HepG2 (cell line): Measurements from ENCODE around the gene IL3RA. TPM values are rescaled to one million over a fixed set of nuclear protein-coding genes. Genes with fewer than 3 reads are reported as not detected.

Source experiments
- ATAC-seq: fragments of 200-7000 bp; cut with Tn5 transposase; 3 replicates; pipeline ENCODE4 v1.9.1; 2020; ENCODE audit warnings: mild to moderate bottlenecking, moderate library complexity
- BruUV-seq: library from RNA; stranded (reverse); fragments of 400-500 nt; replicated peaks from 2 replicates; lab custom pipeline; 2021; lab: Mats Ljungman, UMichigan
- CTCF ChIA-PET: fragments of 300-600 bp; formaldehyde crosslinking; extraction: SDS; loops from one replicate; lab custom pipeline; 2021; ENCODE audit warnings: low total read pairs, inconsistent platforms, low intra/inter-chr PET ratio; lab: Yijun Ruan, JAX
- POLR2A ChIA-PET: fragments of 350-600 bp; sonication (Branson Sonifier 250); formaldehyde crosslinking; loops from one replicate; lab custom pipeline; 2020; ENCODE audit warnings: antibody characterized with exemption, inconsistent platforms; lab: Yijun Ruan, JAX
- DNase-seq: peaks from one replicate; pipeline ENCODE4 v3.0.0-alpha.2; 2015; ENCODE audit warnings: low spot score
- FAIRE-seq: peaks from 3 replicates; lab custom pipeline; 2011; peaks lifted over from hg19 to GRCh38; lab: Jason Lieb, UNC
- H2AFZ ChIP-seq: one replicate; pipeline ENCODE4 v1.6.1; 2011; ENCODE audit warnings: low read length, inconsistent platforms
- H3K27ac ChIP-seq: fragments of 300-600 bp; 3 replicates; pipeline ENCODE4 v1.8.0; 2011; ENCODE audit warnings: mixed run types, mild to moderate bottlenecking, mixed read lengths, low read length, inconsistent platforms; ENCODE audit not compliant: insufficient read depth; ENCODE audit errors: extremely low read length
- H3K27me3 ChIP-seq, 2 experiments: fragments of 200-600 bp in 1 of 2; 2 replicates in 1 of 2; 3 replicates in 1 of 2; pipeline versions ENCODE4 v1.6.0 to v1.8.0; 2011; ENCODE audit warnings: low read length in 2 of 2, mild to moderate bottlenecking in 2 of 2, moderate library complexity in 2 of 2, inconsistent platforms in 1 of 2; ENCODE audit not compliant: insufficient read depth in 2 of 2, control insufficient read depth in 1 of 2
- H3K36me3 ChIP-seq, 2 experiments: fragments of 200-600 bp in 1 of 2; replicated peaks in 1 of 2; 2 replicates in 1 of 2; 3 replicates in 1 of 2; pipeline versions ENCODE4 v1.5.1 to v1.8.0; 2011; ENCODE audit warnings: low read length in 2 of 2, inconsistent platforms in 1 of 2; ENCODE audit not compliant: insufficient read depth in 2 of 2, control insufficient read depth in 1 of 2
- H3K4me1 ChIP-seq: 2 replicates; pipeline ENCODE4 v1.5.1; 2012; ENCODE audit warnings: low read length, inconsistent platforms; ENCODE audit not compliant: insufficient read depth
- H3K4me2 ChIP-seq: 2 replicates; pipeline ENCODE4 v1.6.0; 2011; ENCODE audit warnings: low read depth, low read length, inconsistent platforms
- H3K4me3 ChIP-seq, 3 experiments: fragments of 200-600 bp in 1 of 3; sonication (generic), shearing (Covaris generic) in 1 of 3; replicated peaks in 1 of 3; 2 replicates each; pipeline ENCODE4 v1.5.1; 2011 to 2016; ENCODE audit warnings: low read length in 3 of 3, inconsistent platforms in 2 of 3, low read depth in 2 of 3, mild to moderate bottlenecking in 2 of 3, control low read depth in 1 of 3, mixed read lengths in 1 of 3; ENCODE audit not compliant: insufficient read depth in 1 of 3
- H3K79me2 ChIP-seq: one replicate; pipeline ENCODE4 v1.6.1; 2011; ENCODE audit warnings: low read length, inconsistent platforms; ENCODE audit not compliant: insufficient read depth
- H3K9ac ChIP-seq: 2 replicates; pipeline ENCODE4 v1.6.0; 2011; ENCODE audit warnings: mild to moderate bottlenecking, low read depth, low read length, inconsistent platforms; ENCODE audit not compliant: insufficient read depth
- H3K9me3 ChIP-seq: 2 replicates; pipeline ENCODE4 v1.5.1; 2012; ENCODE audit warnings: mild to moderate bottlenecking, low read length
- H4K20me1 ChIP-seq: 2 replicates; pipeline ENCODE4 v1.6.0; 2011; ENCODE audit warnings: inconsistent platforms, mild to moderate bottlenecking, low read length, moderate library complexity; ENCODE audit not compliant: insufficient read depth
- CCAR2 ChIP-seq: fragments of 200-400 bp; formaldehyde crosslinking; optimal IDR thresholded peaks from 2 replicates; pipeline ENCODE3; 2018; ENCODE audit warnings: low read depth, mild to moderate bottlenecking, low read length, moderate library complexity
- HDAC1 ChIP-seq: sonication (generic); formaldehyde crosslinking; IDR thresholded peaks from 2 replicates; pipeline ENCODE4 v1.5.1; 2020; ENCODE audit warnings: mild to moderate bottlenecking, missing genetic modification reagents
- HMGXB4 ChIP-seq, 2 experiments: sonication (generic) in 1 of 2; formaldehyde crosslinking in 1 of 2; IDR thresholded peaks; 2 replicates each; pipeline versions ENCODE4 v1.4.0 to v1.6.1; 2018 to 2020; ENCODE audit warnings: missing genetic modification reagents in 2 of 2, borderline replicate concordance in 1 of 2, low read depth in 1 of 2, mild to moderate bottlenecking in 1 of 2, missing biosample characterization in 1 of 2
- MAFK ChIP-seq, 2 experiments: IDR thresholded peaks in 1 of 2; conservative IDR thresholded peaks in 1 of 2; 2 replicates each; pipeline ENCODE4 v1.6.1; 2011; ENCODE audit warnings: improper control_type of control experiment in 2 of 2, low read length in 2 of 2
- MED13 ChIP-seq: sonication (generic); formaldehyde crosslinking; IDR thresholded peaks from 2 replicates; pipeline ENCODE4 v1.5.0; 2020; ENCODE audit warnings: missing genetic modification reagents
- NFKBIZ ChIP-seq: IDR thresholded peaks from 2 replicates; pipeline ENCODE4 v1.6.1; 2018; ENCODE audit warnings: missing genetic modification reagents, missing compliant biosample characterization
- NR3C1 ChIP-seq: sonication (generic); formaldehyde crosslinking; IDR thresholded peaks from 2 replicates; pipeline ENCODE4 v1.4.0; 2020; ENCODE audit warnings: missing genetic modification reagents
- PREB ChIP-seq: sonication (generic); formaldehyde crosslinking; IDR thresholded peaks from 2 replicates; pipeline ENCODE4 v1.4.0; 2020; ENCODE audit warnings: missing genetic modification reagents
- RARA ChIP-seq: IDR thresholded peaks from 2 replicates; pipeline ENCODE4 v1.6.1; 2016; ENCODE audit warnings: missing genetic modification reagents, missing compliant biosample characterization
- SNAPC2 ChIP-seq: sonication (generic); formaldehyde crosslinking; IDR thresholded peaks from 2 replicates; pipeline ENCODE4 v1.8.1; 2022; ENCODE audit warnings: mild to moderate bottlenecking, missing genetic modification reagents
- SUZ12 ChIP-seq: fragments of 150-350 bp; IDR thresholded peaks from 2 replicates; pipeline ENCODE4 v1.6.1; 2014; ENCODE audit warnings: low read depth, low read length
- ZNF280D ChIP-seq: sonication (generic); formaldehyde crosslinking; IDR thresholded peaks from 2 replicates; pipeline ENCODE4 v1.5.1; 2020; ENCODE audit warnings: mild to moderate bottlenecking, missing genetic modification reagents
- WGBS: methylation state at CpG from one replicate; pipeline ENCODE4 v1.1.6; 2017; ENCODE audit warnings: low lambda C conversion rate; 5-methylcytosine and 5-hydroxymethylcytosine counted together
- in situ Hi-C: cut with HindIII; loops from 2 replicates; pipeline ENCODE4 v1.10.0; 2017; ENCODE audit warnings: low pct_unique_long_range_greater_than_20kb; ENCODE audit not compliant: extremely low pct_ligation_motif_present
- intact Hi-C: fragments of 100-400 bp; cut with micrococcal nuclease; formaldehyde crosslinking; loops from one replicate; pipeline ENCODE4 v1.10.0; 2022; ENCODE audit not compliant: unreplicated experiment
- polyA plus RNA-seq, 8 experiments: library from polyadenylated mRNA; depleted of rRNA in 3 of 8; stranded (reverse) in 7 of 8; unstranded in 1 of 8; fragments of >200 nt; fragmentation: Illumina TruSeq in 4 of 8; extraction: Trizol in 4 of 8; gene quantifications; 2 replicates each; pipeline versions ENCODE4 v1.2.1 to v1.2.3, GENCODE V29; 2011 to 2016; ENCODE audit warnings: low read depth in 4 of 8, missing spikeins in 1 of 8, mixed read lengths in 1 of 8; ENCODE audit not compliant: insufficient read depth in 1 of 8
- total RNA-seq, 5 experiments: library from RNA; depleted of rRNA; stranded (reverse); fragments of >200 nt; fragmentation: Illumina TruSeq; extraction: Trizol; gene quantifications; 2 replicates each; pipeline ENCODE4 v1.2.3, GENCODE V29; 2016; ENCODE audit warnings: low read depth in 1 of 5

Gene IL3RA
- total and polyA plus RNA-seq, 2 of the 13 experiments (the other 11 are each of a cell fraction or from before 2014, with no cell fraction given) = not detected

GRCh38 chrX:1341545-1342184, 5.1 kb downstream of the IL3RA start:
- in situ Hi-C loops = no loop called here
- no TSS peak for BruUV-seq

More at GRCh38 chrX:1341545-1342184, 5.1 kb downstream of the IL3RA start:
- Histone ChIP-seq H3K27me3 (peaks cover 0 to 1% of the 10 kb centered on the region in 2 experiments; a peak in 1 of 5 replicates), H3K27ac (no peak overlapping the region), H3K4me3 (no peak overlapping the region), H3K79me2 (no peaks in the 10 kb centered on the region), H2AFZ (no peak overlapping the region), H3K4me1 (peaks cover 4% of the 10 kb centered on the region; the same call in 1 of the 2 replicates), H3K9me3 (no peaks in the 10 kb centered on the region), H3K4me2 (no peak overlapping the region), H3K9ac (no peak overlapping the region), H3K36me3 (no peaks in the 10 kb centered on the region), H4K20me1 (no peaks in the 10 kb centered on the region)
- no peak for ATAC-seq
- TF ChIP-seq HDAC1 (CRISPR knock-in tag) = no peak
- no peak for TF ChIP-seq HMGXB4 (CRISPR knock-in tag; IDR thresholded peaks at IDR 0.05; ENCODE audit: borderline replicate concordance in 1 of 2, low read depth in 1 of 2)
- TF ChIP-seq PREB (CRISPR knock-in tag) = no peak
- no peak for TF ChIP-seq RARA
- TF ChIP-seq SUZ12 = no peak
- no peak for TF ChIP-seq MED13 (CRISPR knock-in tag)
- TF ChIP-seq MAFK (conservative IDR thresholded peaks at IDR 0.05 in 1 of 2, IDR thresholded peaks at IDR 0.05 in 1 of 2; ENCODE audit: low read length in 2 of 2) = no peak
- no peak for TF ChIP-seq SNAPC2
- no peak for TF ChIP-seq NR3C1
- TF ChIP-seq ZNF280D (CRISPR knock-in tag) = no peak
- no peak for TF ChIP-seq NFKBIZ
- TF ChIP-seq CCAR2 = no peak
- 46% methylated on average over 22 of the region's 22 CpGs for WGBS
- DNase-seq = no peak
- intact Hi-C loops = no loop called here
- ChIA-PET CTCF (no interaction called here), POLR2A (no interaction called here)
- no peak for FAIRE-seq
